ENCODE data around the gene TTLL6.
"Not testable (repeated sequence)": the region's sequence is repeated elsewhere in the genome, so short reads cannot be mapped to it uniquely, and the experiment has no call there.

Gene TTLL6

GRCh38 chr17:48722915-48723422, 94.1 kb downstream of the TTLL6 start, which contains the start of gene PRAC2:
TSS of gene PRAC2 (plus strand) at chr17:48723185. CDS start at chr17:48724411, 1,226 bp downstream.
- no peak for DNase-seq (ENCODE audit: low spot score)

GRCh38 chr17:48722201-48722907, 94.7 kb downstream of the TTLL6 start, which contains the start of gene PRAC1:
TSS of gene PRAC1 (minus strand) at chr17:48722518. CDS start at chr17:48722392, 126 bp downstream.
- DNase-seq (ENCODE audit: low spot score): no peak

- no peak for DNase-seq (ENCODE audit: low spot score)
These were observed 96.0 kb downstream of the TTLL6 start for GRCh38 chr17:48721009-48721402.

- DNase-seq (ENCODE audit: low spot score): no peak
These were observed 96.6 kb downstream of the TTLL6 start for GRCh38 chr17:48720266-48721008.

DNA sequence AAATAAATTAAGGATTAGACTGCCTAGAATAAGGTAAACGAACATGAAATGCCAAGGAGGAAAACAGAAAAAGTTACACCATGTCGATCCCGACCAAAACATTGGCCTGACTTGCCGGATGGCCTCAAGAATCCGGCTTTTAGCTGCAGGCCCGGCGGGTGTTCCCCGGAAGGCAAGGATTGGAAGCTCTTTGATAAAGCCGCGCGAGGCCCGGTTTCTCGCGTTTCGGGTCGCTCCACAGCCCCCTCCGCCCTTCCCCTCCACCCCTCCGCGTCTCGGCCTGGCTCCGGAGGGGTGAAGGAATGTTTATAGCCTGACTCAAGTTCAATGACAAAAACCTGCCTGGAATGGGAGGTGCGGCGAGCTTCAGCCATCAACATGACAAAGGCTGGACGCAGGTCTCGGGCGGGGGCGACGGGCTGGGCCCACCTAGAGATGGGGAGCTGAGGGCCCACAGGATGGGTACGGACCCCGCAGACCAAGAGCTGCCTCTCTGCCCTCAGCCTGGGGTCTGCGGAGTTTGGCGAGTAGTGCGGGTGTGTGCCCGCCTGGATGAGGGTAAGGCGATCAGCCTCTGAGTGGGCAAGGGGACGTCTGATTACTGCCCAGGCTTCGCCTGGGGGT, 97.3 kb downstream of the TTLL6 start:
- DNase-seq (ENCODE audit: low spot score): no peak

DNA sequence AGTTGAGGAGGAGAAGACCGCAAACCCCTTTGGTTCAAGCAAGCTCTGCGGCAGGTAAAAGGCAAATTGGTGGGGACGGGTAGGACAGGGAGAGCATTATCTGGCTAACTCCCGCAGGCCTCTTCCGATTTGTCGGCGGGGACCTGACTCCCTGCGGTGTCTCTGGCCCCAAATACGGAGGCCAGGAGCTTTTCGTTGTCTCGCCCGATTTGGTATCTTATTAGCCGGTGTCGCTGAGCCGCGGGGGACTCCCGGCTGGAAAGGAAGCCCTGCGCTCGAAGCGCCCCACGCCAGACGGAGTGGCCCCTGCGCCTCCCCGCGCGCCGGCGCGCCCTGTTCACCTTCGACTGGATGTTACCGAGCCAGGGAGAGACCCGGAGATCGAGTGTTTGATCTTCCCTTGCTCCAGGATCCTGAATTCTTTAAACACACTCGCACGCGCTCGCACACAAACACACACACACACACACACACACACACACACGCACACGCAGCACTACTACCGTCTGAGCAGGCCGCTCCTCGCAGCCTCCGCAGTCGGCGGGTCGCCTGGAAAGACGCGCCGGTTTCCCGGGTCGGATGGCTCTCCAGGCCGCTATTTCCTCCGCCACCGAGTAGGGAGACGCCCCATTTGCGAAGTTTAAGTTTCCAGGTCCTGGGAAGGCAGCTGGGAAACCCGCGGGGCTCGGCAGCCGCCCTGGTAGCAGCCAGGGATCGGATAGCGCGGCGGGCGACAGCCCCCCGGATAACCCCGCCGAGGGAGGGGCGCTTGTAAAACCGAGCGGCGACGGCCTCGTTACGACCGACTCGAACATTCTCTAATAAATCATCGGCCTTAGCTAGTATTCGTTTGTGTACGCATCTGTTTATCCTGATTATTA, 98.0 kb downstream of the TTLL6 start:
- no peak for DNase-seq (ENCODE audit: low spot score)

DNA sequence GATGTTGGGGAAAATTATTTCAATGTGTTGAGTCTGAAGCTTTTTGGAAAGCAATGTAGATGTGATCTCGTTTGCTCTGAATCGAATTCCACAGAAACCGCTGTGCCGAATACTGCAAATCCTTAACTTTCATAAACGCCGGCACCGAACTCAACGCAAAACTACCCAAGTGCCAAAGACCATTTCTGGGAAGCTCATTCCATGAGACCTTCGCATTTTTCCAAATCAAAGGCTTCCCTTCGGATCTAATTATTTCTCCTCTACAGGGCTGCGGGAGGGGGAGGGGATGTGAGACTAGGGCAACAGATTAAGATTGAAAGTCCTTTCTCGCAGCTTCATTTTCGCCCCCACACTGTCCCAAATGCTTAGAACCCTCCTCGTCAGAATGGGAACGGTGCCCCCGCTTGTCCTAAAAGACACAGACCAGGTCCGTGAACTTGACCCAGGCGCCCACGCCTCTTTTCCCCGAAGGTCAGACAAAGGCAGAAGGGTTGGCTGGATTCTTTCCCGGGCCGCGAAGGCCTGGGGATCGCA, 98.7 kb downstream of the TTLL6 start:
- DNase-seq (ENCODE audit: low spot score): no peak

GRCh38 chr17:48717367-48718226, 99.4 kb downstream of the TTLL6 start:
- no peak for DNase-seq (ENCODE audit: low spot score)

DNA sequence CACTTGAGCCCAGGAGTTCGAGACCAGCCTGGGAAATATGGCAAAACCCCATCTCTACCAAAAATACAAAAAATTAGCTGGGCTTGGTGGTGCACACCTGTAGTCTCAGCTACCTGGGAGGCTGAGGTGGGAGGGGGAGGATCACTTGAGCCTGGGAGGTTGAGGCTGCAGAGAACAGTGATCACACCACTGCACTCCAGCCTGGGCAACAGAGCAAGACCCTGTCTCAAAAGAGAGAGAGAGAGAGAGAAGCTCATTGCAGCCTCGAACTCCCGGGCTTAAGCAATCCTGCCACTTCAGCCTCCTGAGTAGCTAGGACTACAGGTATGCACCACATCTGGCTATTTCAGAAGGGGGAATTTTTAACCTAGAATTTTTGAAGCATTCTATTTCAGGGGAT, 100.5 kb downstream of the TTLL6 start:
- DNase-seq (ENCODE audit: low spot score): not testable (repeated sequence)

GRCh38 chr17:48715496-48716399, 101.3 kb downstream of the TTLL6 start:
- no peak for DNase-seq (ENCODE audit: low spot score)
